Adrenal gland (tissue), 12 donors: ENCODE results near the gene FCRLA. TPM values are rescaled to one million over a fixed set of nuclear protein-coding genes. Genes with fewer than 3 reads are reported as not detected.

ENCODE experiments used
- polyA plus RNA-seq, 3 donors: library from polyadenylated mRNA; stranded (reverse); fragments of 200-250 nt in 2 of 3; fragments of 350-450 nt in 1 of 3; fragmentation: Illumina TruSeq in 1 of 3; extraction: RNeasy Lipid Tissue Mini Kit (QIAGEN cat#74804) in 1 of 3; gene quantifications; one replicate each; pipeline ENCODE4 v1.2.3, GENCODE V29; 2013 to 2014
- small RNA-seq, 2 donors: library from RNA; depleted of rRNA; stranded (forward); fragments of <200 nt; gene quantifications; one replicate each; pipeline ENCODE3, GENCODE V24; 2016
- total RNA-seq, 9 donors: library from RNA; depleted of rRNA in 4 of 9; stranded (reverse); fragments of >200 nt in 4 of 9; fragments of 120-200 nt in 1 of 9; fragmentation: NEBNext Ultra II Directional in 1 of 9; extraction: Animal tissue kit (Norgen Biotek cat#: 25700) in 1 of 9; gene quantifications; one replicate each; pipeline versions ENCODE4 v1.1.0 to v1.2.4, GENCODE V29; 2013 to 2023
- donor health status: healthy with polysubstance abuse.
- donor health status: Bipolar disorder and iron deficiency.
- donor health status: DM: yes; HTN: yes; CAD: no.
- donor health status: DM: no; HTN: no; CAD: no.
- donor health status: DM: no; HTN: no; CAD: no.
- donor health status: DM: yes; HTN: yes; CAD: no.

FCRLA gene
- total and polyA plus RNA-seq, 12 donors: 0.03 to 28.0 (median 0.22) TPM; not detected in 6

Small RNA genes lying within 50 kb of the gene (small RNA-seq; reads per million reads assigned to genes)
- gene RF00019 (0 reads per million in 2 donors), gene RN7SL466P (0 reads per million in 2 donors)

Other genes with a start within 250 kb of the FCRLA start
- 100 to 1,000 TPM in 5 of 9 donors, 10 to 100 TPM in 3, 1 to 10 TPM in 1; 6.5 to 120 (median 109) TPM for gene FCGR2A, start 201.8 kb upstream of the FCRLA start, total RNA-seq
- 10 to 100 TPM; 21.2 to 72.5 (median 23.7) TPM for gene FCGR2A, start 201.8 kb upstream of the FCRLA start, polyA plus RNA-seq
- gene HSPA6, start 182.7 kb upstream of the FCRLA start, total RNA-seq: 1 to 10 TPM in 8 of 9 donors, under 1 TPM in 1; 0.61 to 8.0 (median 3.5) TPM
- gene HSPA6, start 182.7 kb upstream of the FCRLA start, polyA plus RNA-seq: 10 to 100 TPM in 1 of 3 donors, 1 to 10 TPM in 1, under 1 TPM in 1; 0.92 to 12.8 (median 4.7) TPM
- gene FCGR3A, start 157.4 kb upstream of the FCRLA start, total RNA-seq: 100 to 1,000 TPM in 6 of 9 donors, 10 to 100 TPM in 2, 1 to 10 TPM in 1; 3.1 to 184 (median 124) TPM
- 100 to 1,000 TPM in 1 of 3 donors, 10 to 100 TPM in 2; 18.1 to 103 (median 30.1) TPM for gene FCGR3A, start 157.4 kb upstream of the FCRLA start, polyA plus RNA-seq
- gene FCGR3B, start 76.1 kb upstream of the FCRLA start, total RNA-seq: 10 to 100 TPM in 3 of 9 donors, 1 to 10 TPM in 4, under 1 TPM in 2; 0.17 to 17.1 (median 8.2) TPM
- gene FCGR3B, start 76.1 kb upstream of the FCRLA start, polyA plus RNA-seq: 1 to 10 TPM in 1 of 3 donors, under 1 TPM in 2; 0.24 to 3.4 (median 0.88) TPM
- 10 to 100 TPM in 8 of 9 donors, 1 to 10 TPM in 1; 2.1 to 32.1 (median 19.6) TPM for gene FCGR2B, start 44.1 kb upstream of the FCRLA start, total RNA-seq
- gene FCGR2B, start 44.1 kb upstream of the FCRLA start, polyA plus RNA-seq: 1 to 10 TPM; 3.4 to 6.4 (median 3.5) TPM
- gene FCRLB, start 14.3 kb downstream of the FCRLA start, total RNA-seq: 1 to 10 TPM in 6 of 9 donors, under 1 TPM in 2, not detected in 1; 0.79 to 3.4 (median 1.8) TPM
- under 1 TPM; 0.42 to 0.67 (median 0.56) TPM for gene FCRLB, start 14.3 kb downstream of the FCRLA start, polyA plus RNA-seq
- gene DUSP12, start 42.6 kb downstream of the FCRLA start, total RNA-seq: 10 to 100 TPM; 13.0 to 48.1 (median 16.8) TPM
- 10 to 100 TPM in 2 of 3 donors, 1 to 10 TPM in 1; 7.8 to 18.2 (median 15.4) TPM for gene DUSP12, start 42.6 kb downstream of the FCRLA start, polyA plus RNA-seq
- 10 to 100 TPM; 21.5 to 34.2 (median 28.2) TPM for gene ATF6, start 59.1 kb downstream of the FCRLA start, total RNA-seq
- 10 to 100 TPM in 1 of 3 donors, 1 to 10 TPM in 2; 3.5 to 27.9 (median 3.6) TPM for gene ATF6, start 59.1 kb downstream of the FCRLA start, polyA plus RNA-seq